ENCODE data around the gene IFNGR2. TPM values are rescaled to one million over a fixed set of nuclear protein-coding genes. Genes with fewer than 3 reads are reported as not detected.
A peak's percentile ranks its signal among the peaks of the same experiment; 100 is the strongest.

IFNGR2 gene
- total and polyA plus RNA-seq, 2 of the 8 experiments (the other 6 are each of a cell fraction or from before 2014, with no cell fraction given), result 36.0 to 46.4 TPM

DNA sequence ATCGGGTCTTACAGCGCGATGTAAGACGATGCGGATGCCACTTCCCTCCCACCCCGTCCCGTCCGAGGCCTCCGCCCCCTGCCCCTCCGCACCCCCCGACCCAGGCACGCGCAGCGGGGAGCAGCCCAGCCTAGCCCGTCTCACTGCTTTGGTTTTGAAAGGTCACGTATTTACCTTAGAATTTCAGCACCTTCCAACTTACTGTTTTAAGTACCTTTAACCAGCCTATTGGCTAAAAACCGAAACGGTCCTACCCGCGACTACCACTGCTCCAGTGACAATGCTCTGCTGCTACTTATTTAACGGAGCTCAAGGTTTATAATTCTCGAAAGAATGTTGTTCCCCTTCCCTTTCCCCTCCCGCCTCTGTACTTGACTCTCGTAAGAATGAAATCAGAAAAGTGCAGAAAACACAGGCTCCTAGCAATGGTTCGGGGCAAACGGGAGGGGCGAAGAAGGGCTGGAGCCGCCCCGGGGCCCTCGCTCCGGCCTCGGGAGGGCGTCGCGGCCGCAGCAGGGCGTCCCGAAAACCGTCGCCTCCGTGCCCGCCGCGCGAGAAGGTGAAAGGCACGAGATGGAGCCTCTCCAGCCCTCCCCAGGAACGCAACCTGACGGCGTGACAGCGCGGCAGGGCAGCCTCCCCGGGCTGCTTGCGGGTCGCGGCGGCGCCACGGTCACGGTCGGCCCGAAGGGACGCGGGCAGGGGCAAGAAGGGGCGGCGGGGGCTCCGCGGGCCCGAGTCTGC is 75.9 kb downstream of the IFNGR2 start:
- Histone ChIP-seq H3K23me2 (ENCODE audit: low read depth, low read length) (peaks cover 10% of the 10 kb centered on the region), H4K20me1 (replicated peaks in 1 of 2; ENCODE audit: control insufficient read depth in 1 of 2, insufficient read depth in 2 of 2, low read length in 2 of 2) (peaks cover 2% of the 10 kb centered on the region in 2 experiments), H3K36me3 (ENCODE audit: control insufficient read depth in 2 of 4, insufficient read depth in 4 of 4, low read length in 3 of 4) (no peaks in the 10 kb centered on the region), H2BK120ac (replicated peaks; ENCODE audit: low read depth, low read length) (no peak overlapping the region), H2AK5ac (ENCODE audit: low read depth, low read length) (no peak overlapping the region), H3K14ac (ENCODE audit: insufficient read length) (no peak overlapping the region), H2AFZ (ENCODE audit: low read length) (0 out of 2 replicates have a peak overlapping the region, but pooled peaks have one; percentile 22), H2BK12ac (ENCODE audit: low read depth, low read length) (peak overlapping the region; percentile 39; the same call in 1 of the 2 replicates), H3K4ac (replicated peaks; ENCODE audit: insufficient read length, low read depth, low read length) (no peak overlapping the region), H3K79me2 (ENCODE audit: control insufficient read depth in 1 of 2, insufficient read depth in 2 of 2, low read length in 2 of 2) (peaks cover 0 to 5% of the 10 kb centered on the region in 2 experiments; a peak in 1 of 4 replicates), H3K18ac (ENCODE audit: extremely low read depth, low read length) (no peak overlapping the region; the same call in 1 of the 2 replicates), H3K9ac (replicated peaks in 1 of 4; ENCODE audit: extremely low read depth in 1 of 4, low read depth in 3 of 4, low read length in 3 of 4) (peak overlapping the region; percentile 60 to 88 (median 74)), H3K4me3 (ENCODE audit: extremely low read depth in 1 of 4, insufficient read depth in 2 of 4, low read depth in 3 of 4, low read length in 4 of 4) (peak overlapping the region; percentile 72 to 87 (median 76)), H2BK5ac (ENCODE audit: low read depth, low read length) (no peak overlapping the region), H3K4me2 (ENCODE audit: insufficient read depth in 1 of 2, low read depth in 2 of 2, low read length in 2 of 2) (peak overlapping the region; percentile 77 to 95), H4K5ac (ENCODE audit: insufficient read length, low read depth, low read length) (no peak overlapping the region), H4K91ac (replicated peaks; ENCODE audit: insufficient read length, low read length) (peak overlapping the region; percentile 74), H3K27ac (ENCODE audit: low read depth, low read length) (no peak overlapping the region), H2BK20ac (ENCODE audit: low read length) (no peak overlapping the region), H3K4me1 (replicated peaks in 1 of 4; ENCODE audit: control insufficient read depth in 3 of 4, insufficient read depth in 4 of 4, low read length in 3 of 4) (0 out of 7 replicates have a peak, but pooled peaks cover 0 to 6% (median 0%) of the 10 kb centered on the region in 4 experiments), H2BK15ac (ENCODE audit: low read length) (no peak overlapping the region), H3K56ac (replicated peaks; ENCODE audit: insufficient read length, low read depth, low read length) (peak overlapping the region; percentile 59), H3K23ac (ENCODE audit: insufficient read length) (no peak overlapping the region), H3K9me3 (ENCODE audit: insufficient read depth in 2 of 2, low read depth in 1 of 2, low read length in 1 of 2) (no peaks in the 10 kb centered on the region), H3K79me1 (ENCODE audit: low read depth, low read length) (no peaks in the 10 kb centered on the region), H4K8ac (ENCODE audit: extremely low read depth, insufficient read depth, low read length) (peak overlapping the region; percentile 80; the same call in 1 of the 2 replicates), H3K27me3 (replicated peaks in 1 of 4; ENCODE audit: control insufficient read depth in 3 of 4, extremely low read depth in 1 of 4, insufficient read depth in 3 of 4, low read length in 3 of 4) (no peaks in the 10 kb centered on the region)
- no peak for FAIRE-seq
- DNase-seq (ENCODE audit: low read depth in 1 of 2, low spot score in 2 of 2), result peak in 1 of 2 experiments; percentile 67
- 2% methylated on average over 50 of the region's 68 CpGs; no CpG with 5 or more reads in 1 of the 2 experiments for WGBS, 2 experiments (ENCODE audit: extremely low coverage in 1 of 2, insufficient coverage in 1 of 2, insufficient read length in 1 of 2, insufficient replicate concordance in 2 of 2, low coverage in 1 of 2, low lambda C conversion rate in 2 of 2, missing lambda C conversion rate in 1 of 2)
- ChIA-PET CTCF (ENCODE audit: partially characterized antibody) (interaction anchor here (1.5 kb wide), 1 partner anchor 10 kb away, joined by 4 read pairs; no protein-coding TSS in a partner anchor), POLR2A (ENCODE audit: partially characterized antibody) (interaction anchor here (1.2 to 4.2 kb wide), 5 partner anchors 12 to 154 kb away, joined by 3 to 30 read pairs (median 8); partner anchors contain the start of genes DNAJC28 and IFNAR1)
- TF ChIP-seq NRF1 (IDR thresholded peaks at IDR 0.05; ENCODE audit: low read depth, low read length) (no peak), KDM4A (IDR thresholded peaks at IDR 0.05; ENCODE audit: low read depth, low read length, severe bottlenecking) (peak; percentile 34), HDAC2 (IDR thresholded peaks at IDR 0.05; ENCODE audit: borderline replicate concordance in 1 of 2, low read depth in 2 of 2, low read length in 2 of 2) (0 out of 4 replicates have a peak, but pooled peaks of 1 of the 2 experiments have one; percentile 69), FOSL1 (IDR thresholded peaks at IDR 0.05; ENCODE audit: insufficient read depth, low read depth, low read length) (no peak), SIN3A (conservative IDR thresholded peaks at IDR 0.05 in 1 of 2, IDR thresholded peaks at IDR 0.05 in 1 of 2; ENCODE audit: low read depth in 1 of 2, low read length in 2 of 2) (no peak; a peak in 2 of 4 replicates)
- TF ChIP-seq, protein P1, sequence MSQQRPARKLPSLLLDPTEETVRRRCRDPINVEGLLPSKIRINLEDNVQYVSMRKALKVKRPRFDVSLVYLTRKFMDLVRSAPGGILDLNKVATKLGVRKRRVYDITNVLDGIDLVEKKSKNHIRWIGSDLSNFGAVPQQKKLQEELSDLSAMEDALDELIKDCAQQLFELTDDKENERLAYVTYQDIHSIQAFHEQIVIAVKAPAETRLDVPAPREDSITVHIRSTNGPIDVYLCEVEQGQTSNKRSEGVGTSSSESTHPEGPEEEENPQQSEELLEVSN (IDR thresholded peaks at IDR 0.05), result no peak
- TF ChIP-seq, protein P2, sequence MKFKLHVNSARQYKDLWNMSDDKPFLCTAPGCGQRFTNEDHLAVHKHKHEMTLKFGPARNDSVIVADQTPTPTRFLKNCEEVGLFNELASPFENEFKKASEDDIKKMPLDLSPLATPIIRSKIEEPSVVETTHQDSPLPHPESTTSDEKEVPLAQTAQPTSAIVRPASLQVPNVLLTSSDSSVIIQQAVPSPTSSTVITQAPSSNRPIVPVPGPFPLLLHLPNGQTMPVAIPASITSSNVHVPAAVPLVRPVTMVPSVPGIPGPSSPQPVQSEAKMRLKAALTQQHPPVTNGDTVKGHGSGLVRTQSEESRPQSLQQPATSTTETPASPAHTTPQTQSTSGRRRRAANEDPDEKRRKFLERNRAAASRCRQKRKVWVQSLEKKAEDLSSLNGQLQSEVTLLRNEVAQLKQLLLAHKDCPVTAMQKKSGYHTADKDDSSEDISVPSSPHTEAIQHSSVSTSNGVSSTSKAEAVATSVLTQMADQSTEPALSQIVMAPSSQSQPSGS (IDR thresholded peaks at IDR 0.05; ENCODE audit: low read length), result no peak
